DOHH2 (cell line): ENCODE measurements around the gene RAB20.

ENCODE experiments used
- H3F3A ChIP-seq: fragments of 200-600 bp; sonication (generic), shearing (Covaris generic); 2 replicates; pipeline ENCODE4 v1.6.0; 2016; ENCODE audit warnings: antibody characterized with exemption, mild to moderate bottlenecking; ENCODE audit not compliant: control insufficient read depth, insufficient read depth
- H3K27ac ChIP-seq: fragments of 200-600 bp; sonication (generic); 2 replicates; pipeline ENCODE4 v1.5.1; 2014; ENCODE audit warnings: low read depth, mild to moderate bottlenecking, low read length, moderate library complexity
- H3K27me3 ChIP-seq: fragments of 200-600 bp; sonication (generic); 2 replicates; pipeline ENCODE4 v1.6.1; 2014; ENCODE audit warnings: mild to moderate bottlenecking, low read length, mixed read lengths; ENCODE audit not compliant: control insufficient read depth
- H3K36me3 ChIP-seq: fragments of 200-600 bp; sonication (generic); 2 replicates; pipeline ENCODE4 v1.6.1; 2014; ENCODE audit warnings: mild to moderate bottlenecking, low read length, moderate library complexity, mixed read lengths; ENCODE audit not compliant: control insufficient read depth
- H3K4me1 ChIP-seq: fragments of 200-600 bp; sonication (generic); 2 replicates; pipeline ENCODE4 v1.6.1; 2014; ENCODE audit warnings: mild to moderate bottlenecking, low read length, mixed read lengths; ENCODE audit not compliant: control insufficient read depth
- H3K4me2 ChIP-seq: fragments of 200-600 bp; sonication (generic); 2 replicates; pipeline ENCODE4 v1.6.0; 2014; ENCODE audit warnings: mild to moderate bottlenecking, low read length, moderate library complexity
- H3K4me3 ChIP-seq: fragments of 200-600 bp; sonication (generic); 2 replicates; pipeline ENCODE4 v1.5.1; 2014; ENCODE audit warnings: mild to moderate bottlenecking, low read length, mixed read lengths
- H3K79me2 ChIP-seq: fragments of 200-600 bp; sonication (generic); 2 replicates; pipeline ENCODE4 v1.6.1; 2014; ENCODE audit warnings: mild to moderate bottlenecking, low read length, mixed read lengths; ENCODE audit not compliant: control insufficient read depth
- H3K9me2 ChIP-seq: fragments of 200-600 bp; sonication (generic); replicated peaks from 2 replicates; pipeline ENCODE4 v1.6.1; 2014; ENCODE audit warnings: mild to moderate bottlenecking, low read length, mixed read lengths; ENCODE audit not compliant: control insufficient read depth
- H3K9me3 ChIP-seq: fragments of 200-600 bp; sonication (generic); 2 replicates; pipeline ENCODE4 v1.6.1; 2014; ENCODE audit warnings: antibody characterized with exemption, low read length, mixed read lengths; ENCODE audit not compliant: control insufficient read depth, insufficient read depth
- H4K20me1 ChIP-seq: fragments of 200-600 bp; sonication (generic); 2 replicates; pipeline ENCODE4 v1.6.0; 2014; ENCODE audit warnings: low read depth, mild to moderate bottlenecking, antibody characterized with exemption, low read length, moderate library complexity; ENCODE audit not compliant: control insufficient read depth, insufficient read depth
- EZH2phosphoT487 ChIP-seq: fragments of 200-600 bp; sonication (generic); IDR thresholded peaks from 2 replicates; pipeline ENCODE4 v1.6.1; 2017; ENCODE audit warnings: borderline replicate concordance, mild to moderate bottlenecking, antibody characterized with exemption, low read length, moderate library complexity, mixed read lengths
- TF ChIP-seq, protein P1 (sequence below): fragments of 200-600 bp; sonication (generic); IDR thresholded peaks from one replicate; pipeline ENCODE4 v1.5.1; 2014; ENCODE audit warnings: antibody characterized with exemption, mild to moderate bottlenecking, low read depth, low read length; ENCODE audit not compliant: poor library complexity, severe bottlenecking

RAB20 gene

DNA sequence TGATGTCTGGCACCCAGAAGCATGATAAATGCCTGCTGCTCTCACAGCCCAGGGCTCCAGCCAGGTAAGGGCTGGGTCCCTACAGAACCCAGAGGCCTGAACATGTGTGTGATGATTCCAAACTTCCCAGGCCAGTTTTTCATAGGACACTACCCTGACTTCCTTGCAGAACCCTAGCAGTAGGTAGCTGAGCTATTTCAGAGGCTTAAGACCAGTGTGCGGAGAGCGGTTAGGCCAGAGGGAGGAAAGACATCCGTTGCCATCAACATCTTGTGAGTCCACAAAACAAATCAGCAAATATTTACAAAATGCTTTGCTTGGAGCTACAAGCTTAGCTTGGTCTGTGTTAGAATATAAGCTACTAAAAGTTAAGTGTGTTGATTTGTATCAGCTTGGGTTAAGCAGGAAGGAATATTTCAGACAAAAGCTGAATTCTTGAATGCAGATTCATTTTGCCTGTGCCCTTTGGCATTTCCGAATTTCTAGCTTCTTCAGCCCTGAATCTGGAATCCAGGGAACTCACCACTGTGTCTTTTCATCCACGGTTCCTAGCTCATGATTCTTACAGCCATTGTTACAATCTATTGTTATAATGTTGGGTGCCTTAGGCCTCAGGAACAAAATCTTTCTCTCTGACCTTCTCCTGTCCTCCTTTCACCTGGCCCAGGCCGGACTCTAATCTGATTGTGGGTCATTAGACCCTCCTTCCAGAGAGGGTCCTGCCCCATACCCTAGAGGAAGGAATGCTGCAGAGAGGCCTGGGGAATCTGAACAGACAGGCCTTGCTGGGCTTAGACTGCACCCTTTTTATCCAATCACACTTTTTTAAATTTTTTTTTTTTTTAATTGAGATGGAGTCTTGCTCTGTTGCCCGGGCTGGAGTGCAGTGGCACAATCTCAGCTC lies 12.4 kb downstream of the RAB20 start:
- no peak for TF ChIP-seq EZH2phosphoT487
- TF ChIP-seq, protein P1, sequence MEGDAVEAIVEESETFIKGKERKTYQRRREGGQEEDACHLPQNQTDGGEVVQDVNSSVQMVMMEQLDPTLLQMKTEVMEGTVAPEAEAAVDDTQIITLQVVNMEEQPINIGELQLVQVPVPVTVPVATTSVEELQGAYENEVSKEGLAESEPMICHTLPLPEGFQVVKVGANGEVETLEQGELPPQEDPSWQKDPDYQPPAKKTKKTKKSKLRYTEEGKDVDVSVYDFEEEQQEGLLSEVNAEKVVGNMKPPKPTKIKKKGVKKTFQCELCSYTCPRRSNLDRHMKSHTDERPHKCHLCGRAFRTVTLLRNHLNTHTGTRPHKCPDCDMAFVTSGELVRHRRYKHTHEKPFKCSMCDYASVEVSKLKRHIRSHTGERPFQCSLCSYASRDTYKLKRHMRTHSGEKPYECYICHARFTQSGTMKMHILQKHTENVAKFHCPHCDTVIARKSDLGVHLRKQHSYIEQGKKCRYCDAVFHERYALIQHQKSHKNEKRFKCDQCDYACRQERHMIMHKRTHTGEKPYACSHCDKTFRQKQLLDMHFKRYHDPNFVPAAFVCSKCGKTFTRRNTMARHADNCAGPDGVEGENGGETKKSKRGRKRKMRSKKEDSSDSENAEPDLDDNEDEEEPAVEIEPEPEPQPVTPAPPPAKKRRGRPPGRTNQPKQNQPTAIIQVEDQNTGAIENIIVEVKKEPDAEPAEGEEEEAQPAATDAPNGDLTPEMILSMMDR = no peak
- H3K9me3 ChIP-seq = no peaks in the 10 kb centered on the region
- H3K4me1 ChIP-seq = no peaks in the 10 kb centered on the region
- H3K79me2 ChIP-seq = no peaks in the 10 kb centered on the region
- H3K4me2 ChIP-seq = no peak overlapping the region
- no peaks in the 10 kb centered on the region for H4K20me1 ChIP-seq
- no peak overlapping the region for H3K27ac ChIP-seq
- H3K4me3 ChIP-seq = no peak overlapping the region
- H3K36me3 ChIP-seq = no peaks in the 10 kb centered on the region
- H3F3A ChIP-seq = no peaks in the 10 kb centered on the region
- no peaks in the 10 kb centered on the region for H3K27me3 ChIP-seq
- H3K9me2 ChIP-seq = no peaks in the 10 kb centered on the region

DNA sequence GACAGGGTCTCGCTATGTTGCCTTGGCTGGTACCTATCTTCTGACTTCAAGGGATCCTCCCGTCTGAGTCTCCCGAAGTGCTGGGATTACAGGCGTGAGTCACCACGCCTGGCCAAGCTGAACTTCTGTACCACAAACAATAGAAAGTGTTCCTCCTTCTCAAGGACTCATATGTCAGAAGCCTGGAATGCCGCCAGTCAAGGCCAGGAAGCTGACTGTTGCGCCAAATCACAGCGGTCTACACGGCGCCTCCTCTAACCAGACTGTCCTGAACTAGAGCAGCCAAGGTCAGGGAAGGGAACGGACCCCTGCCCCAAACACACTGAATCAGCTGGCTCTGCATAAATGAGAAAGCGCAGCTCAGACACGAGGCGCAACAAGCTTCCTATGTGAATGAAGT lies 14.6 kb downstream of the RAB20 start:
- Histone ChIP-seq H3K4me3 (no peak overlapping the region), H3K9me2 (no peaks in the 10 kb centered on the region), H3K27ac (no peak overlapping the region), H4K20me1 (no peaks in the 10 kb centered on the region), H3K27me3 (no peaks in the 10 kb centered on the region), H3K36me3 (no peaks in the 10 kb centered on the region), H3K4me1 (no peaks in the 10 kb centered on the region), H3K4me2 (no peak overlapping the region), H3F3A (no peaks in the 10 kb centered on the region), H3K79me2 (no peaks in the 10 kb centered on the region), H3K9me3 (no peaks in the 10 kb centered on the region)
- TF ChIP-seq EZH2phosphoT487 = no peak
- TF ChIP-seq, protein P1 = no peak

DNA sequence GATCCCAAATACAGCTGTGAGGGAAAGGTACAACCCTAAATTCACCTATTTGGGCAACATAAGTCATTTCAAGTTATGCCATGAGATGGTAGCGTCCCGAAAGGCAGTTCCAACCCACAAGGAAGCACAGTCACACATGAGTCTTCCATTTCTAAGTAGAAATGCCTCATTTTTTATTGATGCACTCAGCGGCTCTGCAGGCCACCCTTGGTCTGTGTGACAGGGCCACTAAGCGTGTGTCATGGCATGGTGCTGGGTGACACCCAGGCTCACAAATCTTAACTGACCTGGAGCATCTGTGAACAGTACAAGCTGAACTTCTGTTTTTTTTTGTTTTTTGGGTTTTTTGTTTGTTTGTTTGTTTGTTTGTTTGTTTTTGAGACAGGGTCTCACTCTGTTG lies 15.1 kb downstream of the RAB20 start:
- no peak for TF ChIP-seq EZH2phosphoT487
- TF ChIP-seq, protein P1 = no peak
- H3K27me3 ChIP-seq = no peaks in the 10 kb centered on the region
- H3K9me2 ChIP-seq = no peaks in the 10 kb centered on the region
- H3K4me1 ChIP-seq = no peaks in the 10 kb centered on the region
- H3K79me2 ChIP-seq = no peaks in the 10 kb centered on the region
- H3K4me2 ChIP-seq = no peak overlapping the region
- no peaks in the 10 kb centered on the region for H3K36me3 ChIP-seq
- no peaks in the 10 kb centered on the region for H4K20me1 ChIP-seq
- no peak overlapping the region for H3K27ac ChIP-seq
- no peak overlapping the region for H3K4me3 ChIP-seq
- no peaks in the 10 kb centered on the region for H3K9me3 ChIP-seq
- H3F3A ChIP-seq = no peaks in the 10 kb centered on the region
